Measurements from ENCODE around the gene PLCH1.

- TF ChIP-seq CTCF (conservative IDR thresholded peaks at IDR 0.05 in 1 of 2, IDR thresholded peaks at IDR 0.05 in 1 of 2; ENCODE audit: low read depth in 1 of 2, low read length in 2 of 2) (no peak), EZH2 (IDR thresholded peaks at IDR 0.05; ENCODE audit: low read length, missing control alignments) (no peak)
Observed at GRCh38 chr3:155712008-155712407, 32.9 kb downstream of the PLCH1 start.
